Pancreas (tissue), 10 donors: ENCODE measurements around the gene HNRNPUL2. TPM values are rescaled to one million over a fixed set of nuclear protein-coding genes. Genes with fewer than 3 reads are reported as not detected.
A peak's percentile ranks its signal among the peaks of the same experiment; 100 is the strongest.

ENCODE experiments used
- ATAC-seq, 4 donors: fragments of 200-7000 bp; cut with Tn5 transposase; one replicate each; pipeline versions ENCODE4 v1.8.0 to v1.9.1; 2020; ENCODE audit warnings: mild to moderate bottlenecking in 4 of 4, moderate library complexity in 4 of 4
- DNase-seq, 6 donors: peaks; one replicate each; pipeline ENCODE4 v3.0.0-alpha.2; 2020
- FAIRE-seq: peaks from 2 replicates; lab custom pipeline; 2012; peaks lifted over from hg19 to GRCh38; lab: Jason Lieb, UNC
- H3K27ac ChIP-seq, 4 donors: fragments of 200-600 bp; sonication (generic); 1 replicate in 3 of 4; 2 replicates in 1 of 4; pipeline versions ENCODE4 v1.5.0 to v1.8.0; 2020
- H3K27me3 ChIP-seq, 4 donors: fragments of 200-600 bp; one replicate each; pipeline ENCODE4 v1.8.0; 2021
- H3K36me3 ChIP-seq, 3 donors: fragments of 200-600 bp; sonication (generic) in 1 of 3; one replicate each; pipeline versions ENCODE4 v1.5.0 to v1.8.0; 2020 to 2021
- H3K4me1 ChIP-seq, 3 donors: fragments of 200-600 bp; one replicate each; pipeline ENCODE4 v1.8.0; 2021
- H3K4me3 ChIP-seq, 4 donors: fragments of 200-600 bp; sonication (generic) in 2 of 4; one replicate each; pipeline versions ENCODE4 v1.5.0 to v1.8.0; 2020 to 2021
- H3K9me3 ChIP-seq, 4 donors: fragments of 200-600 bp; one replicate each; pipeline ENCODE4 v1.8.0; 2021
- CTCF ChIP-seq, 4 donors: fragments of 200-600 bp; sonication (generic) in 3 of 4; IDR thresholded peaks; one replicate each; pipeline versions ENCODE4 v1.5.0 to v1.8.0; 2021; ENCODE audit warnings: antibody characterized with exemption in 4 of 4
- WGBS, 2 donors: extraction: QIAGEN DNeasy Blood & Tissue Kit; methylation state at CpG; one replicate each; pipeline ENCODE4 v1.1.7; 2013; 5-methylcytosine and 5-hydroxymethylcytosine counted together
- intact Hi-C, 3 donors: fragments of 100-400 bp; cut with DNase I; formaldehyde crosslinking; loops; one replicate each; pipeline versions ENCODE4 v1.11.1 to v1.14.2; 2022
- polyA plus RNA-seq, 2 donors: library from polyadenylated mRNA; stranded (reverse); fragments of 200-250 nt; gene quantifications; one replicate each; pipeline ENCODE4 v1.2.3, GENCODE V29; 2013
- total RNA-seq, 6 donors: library from RNA; stranded (reverse); fragmentation: NEBNext Ultra II Directional in 4 of 6; extraction: Animal tissue kit (Norgen Biotek cat#: 25700) in 4 of 6; gene quantifications; one replicate each; pipeline versions ENCODE4 v1.2.1 to v1.2.4, GENCODE V29; 2021 to 2023
- donor health status: healthy with polysubstance abuse.
- donor health status: DM: no; HTN: no; CAD: no; lungs with moderate emphysema.
- donor health status: DM: no; HTN: no; CAD: no.
- donor health status: control.
- donor health status: control.
- donor health status: Bipolar disorder and iron deficiency.
- donor health status: DM: yes; HTN: yes; CAD: no.
- donor health status: DM: no; HTN: no; CAD: no.
- donor health status: DM: no; HTN: no; CAD: no.
- donor health status: DM: yes; HTN: yes; CAD: no.

The HNRNPUL2 gene
- total and polyA plus RNA-seq, 8 donors: 17.5 to 26.2 (median 18.6) TPM

GRCh38 chr11:62687508-62688396, 39.5 kb downstream of the HNRNPUL2 start:
- Histone ChIP-seq H3K27ac (no peak overlapping the region), H3K36me3 (peaks cover 0 to 13% (median 0%) of the 10 kb centered on the region in 3 donors), H3K9me3 (no peaks in the 10 kb centered on the region), H3K4me3 (peak overlapping the region in 1 of 4 donors; percentile 18), H3K4me1 (no peaks in the 10 kb centered on the region), H3K27me3 (no peaks in the 10 kb centered on the region)
- no peak for FAIRE-seq
- WGBS, 2 donors: 45 to 46% methylated on average over 74 of the region's 74 CpGs
- TF ChIP-seq CTCF (IDR thresholded peaks at IDR 0.05): no peak
- intact Hi-C loops: no loop called here
- ATAC-seq: peak in 2 of 4 donors; percentile 23 to 28
- no peak for DNase-seq

GRCh38 chr11:62682518-62682917, 44.7 kb downstream of the HNRNPUL2 start:
- Histone ChIP-seq H3K27me3 (no peaks in the 10 kb centered on the region), H3K4me1 (peaks cover 0 to 9% (median 8%) of the 10 kb centered on the region in 3 donors), H3K27ac (no peak overlapping the region), H3K4me3 (no peak overlapping the region), H3K9me3 (no peaks in the 10 kb centered on the region), H3K36me3 (no peaks in the 10 kb centered on the region)
- ATAC-seq (peak in 3 of 4 donors; percentile 7 to 55 (median 39)), FAIRE-seq (no peak), DNase-seq (peak in 1 of 6 donors; percentile 56)
- 52 to 53% methylated on average over 7 of the region's 7 CpGs for WGBS, 2 donors
- TF ChIP-seq CTCF (IDR thresholded peaks at IDR 0.05): no peak
- intact Hi-C loops: no loop called here

GRCh38 chr11:62680825-62681240, 46.4 kb downstream of the HNRNPUL2 start:
- no peak overlapping the region for H3K4me3 ChIP-seq
- WGBS, 2 donors: 26 to 33% methylated on average over 4 of the region's 4 CpGs
- no peaks in the 10 kb centered on the region for H3K27me3 ChIP-seq
- peaks cover 0 to 4% (median 0%) of the 10 kb centered on the region in 3 donors for H3K36me3 ChIP-seq
- H3K9me3 ChIP-seq: no peaks in the 10 kb centered on the region
- intact Hi-C loops: no loop called here
- peak in 3 of 4 donors; percentile 9 to 35 (median 17) for TF ChIP-seq CTCF (IDR thresholded peaks at IDR 0.05)
- H3K4me1 ChIP-seq: peaks cover 0 to 13% (median 12%) of the 10 kb centered on the region in 3 donors
- no peak for FAIRE-seq
- DNase-seq: peak in 2 of 6 donors; percentile 49 to 50
- peak; percentile 46 to 85 (median 80) for ATAC-seq
- H3K27ac ChIP-seq: no peak overlapping the region

- peaks cover 0 to 4% (median 0%) of the 10 kb centered on the region in 3 donors for H3K36me3 ChIP-seq
- H3K9me3 ChIP-seq: no peaks in the 10 kb centered on the region
- peak; percentile 86 to 92 (median 90) for ATAC-seq
- H3K4me3 ChIP-seq: peak within 1 kb of the TSS; percentile 68 to 98 (median 96)
- TF ChIP-seq CTCF (IDR thresholded peaks at IDR 0.05): no peak
- H3K4me1 ChIP-seq: peaks cover 0 to 13% (median 12%) of the 10 kb centered on the region in 3 donors
- 5 to 7% methylated on average over 55 of the region's 55 CpGs for WGBS, 2 donors
- peak within 1 kb of the TSS; percentile 40 to 87 (median 74) for H3K27ac ChIP-seq
- FAIRE-seq: no peak
- intact Hi-C loops: no loop called here
- DNase-seq: peak; percentile 79 to 91 (median 84)
- H3K27me3 ChIP-seq: no peaks in the 10 kb centered on the region
Measured at GRCh38 chr11:62678770-62679696, 48.2 kb downstream of the HNRNPUL2 start, which contains the start of gene UBXN1. Gene UBXN1 (minus strand): TSS chr11:62679073. CDS start chr11:62678923, 150 bp downstream.
